IMR-90 (cell line): ENCODE data around the gene SUGCT. TPM values are rescaled to one million over a fixed set of nuclear protein-coding genes. Genes with fewer than 3 reads are reported as not detected.

ENCODE experiments used
- BHLHE40 ChIP-seq: fragments of 150-350 bp; IDR thresholded peaks from 2 replicates; pipeline ENCODE4 v1.6.1; 2016; ENCODE audit warnings: mild to moderate bottlenecking, low read depth, low read length
- polyA plus RNA-seq, 3 experiments: library from polyadenylated mRNA; depleted of rRNA; stranded (reverse); fragments of >200 nt; gene quantifications; 2 replicates each; pipeline ENCODE4 v1.2.3, GENCODE V29; 2012; ENCODE audit warnings: low replicate concordance in 1 of 3
- total RNA-seq: library from RNA; depleted of rRNA; stranded (reverse); fragments of >200 nt; gene quantifications from 2 replicates; pipeline ENCODE4 v1.2.3, GENCODE V29; 2012
- TF ChIP-seq, protein P1 (sequence below): fragments of 150-350 bp; IDR thresholded peaks from 2 replicates; pipeline ENCODE4 v1.6.1; 2016; ENCODE audit warnings: low read depth, mild to moderate bottlenecking, low read length, moderate library complexity, borderline replicate concordance

The SUGCT gene
- total and polyA plus RNA-seq, 2 of the 4 experiments (the other 2 are of a cell fraction), result 5.9 to 8.3 TPM

DNA sequence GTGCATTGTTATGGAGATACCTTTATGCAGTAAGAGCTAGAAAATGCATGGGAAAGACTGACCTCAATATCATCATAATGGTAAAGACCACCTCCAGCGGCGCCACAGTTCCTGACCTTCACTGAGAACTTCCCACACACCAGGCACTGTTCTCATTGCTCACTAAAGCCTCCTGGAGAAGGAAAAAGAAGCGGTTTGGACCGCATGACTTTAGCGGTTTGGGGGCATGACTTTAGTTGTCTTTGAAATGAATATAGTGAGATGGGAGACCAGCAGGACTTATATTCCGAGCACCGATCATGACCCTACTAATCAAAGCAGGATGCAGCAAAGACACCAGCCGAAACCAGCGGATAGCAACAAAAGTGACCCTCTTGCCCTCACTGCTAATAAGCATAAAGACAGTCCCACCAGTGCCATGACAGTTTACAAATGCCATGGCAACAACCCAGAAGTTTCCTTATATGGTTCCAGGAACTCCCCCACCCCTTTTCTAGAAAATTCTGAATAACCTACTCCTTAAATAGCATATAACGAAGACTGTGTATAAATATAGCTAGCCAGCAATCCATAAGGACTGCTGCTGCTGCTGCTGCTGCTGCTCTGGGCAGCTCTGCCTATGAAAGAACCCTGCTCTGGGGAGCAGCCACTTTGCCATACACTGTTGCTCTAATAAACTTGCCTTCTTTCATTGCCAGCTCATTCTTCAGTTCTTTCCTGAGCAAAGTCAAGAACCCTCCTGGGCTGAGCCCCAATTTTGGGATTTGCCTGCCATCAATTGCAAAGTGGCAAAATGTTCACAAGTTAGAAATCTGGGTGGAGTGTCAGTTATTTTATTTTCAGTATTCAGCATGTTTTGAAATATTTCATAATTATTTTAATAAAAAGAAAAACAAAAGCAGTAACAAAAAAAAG, 694.1 kb downstream of the SUGCT start (continued):
- TF ChIP-seq, protein P1, sequence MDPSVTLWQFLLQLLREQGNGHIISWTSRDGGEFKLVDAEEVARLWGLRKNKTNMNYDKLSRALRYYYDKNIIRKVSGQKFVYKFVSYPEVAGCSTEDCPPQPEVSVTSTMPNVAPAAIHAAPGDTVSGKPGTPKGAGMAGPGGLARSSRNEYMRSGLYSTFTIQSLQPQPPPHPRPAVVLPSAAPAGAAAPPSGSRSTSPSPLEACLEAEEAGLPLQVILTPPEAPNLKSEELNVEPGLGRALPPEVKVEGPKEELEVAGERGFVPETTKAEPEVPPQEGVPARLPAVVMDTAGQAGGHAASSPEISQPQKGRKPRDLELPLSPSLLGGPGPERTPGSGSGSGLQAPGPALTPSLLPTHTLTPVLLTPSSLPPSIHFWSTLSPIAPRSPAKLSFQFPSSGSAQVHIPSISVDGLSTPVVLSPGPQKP, result no peak
- no peak for TF ChIP-seq BHLHE40
